Skeletal muscle tissue (tissue), 4 donors: Measurements from ENCODE around the gene GSTT2B. TPM values are rescaled to one million over a fixed set of nuclear protein-coding genes. Genes with fewer than 3 reads are reported as not detected.
"Not testable (repeated sequence)": the region's sequence is repeated elsewhere in the genome, so short reads cannot be mapped to it uniquely, and the experiment has no call there.

Source experiments
- H3K27ac ChIP-seq: one replicate; pipeline ENCODE4 v1.7.0; 2013; ENCODE audit warnings: mild to moderate bottlenecking, low read depth, low read length, inconsistent platforms
- H3K27me3 ChIP-seq, 3 donors: one replicate each; pipeline ENCODE4 v1.7.0; 2013; ENCODE audit warnings: low read length in 3 of 3; ENCODE audit not compliant: control insufficient read depth in 3 of 3, insufficient read depth in 3 of 3
- H3K36me3 ChIP-seq, 3 donors: one replicate each; pipeline ENCODE4 v1.7.0; 2013; ENCODE audit warnings: low read length in 3 of 3; ENCODE audit not compliant: control insufficient read depth in 3 of 3, insufficient read depth in 3 of 3
- H3K4me1 ChIP-seq, 3 donors: one replicate each; pipeline ENCODE4 v1.7.0; 2013; ENCODE audit warnings: low read length in 3 of 3, mild to moderate bottlenecking in 3 of 3; ENCODE audit not compliant: control insufficient read depth in 3 of 3, insufficient read depth in 3 of 3
- H3K4me3 ChIP-seq, 3 donors: one replicate each; pipeline ENCODE4 v1.7.0; 2013; ENCODE audit warnings: low read length in 3 of 3
- H3K9ac ChIP-seq, 3 donors: one replicate each; pipeline ENCODE4 v1.7.0; 2013; ENCODE audit warnings: low read length in 3 of 3, mild to moderate bottlenecking in 3 of 3, moderate library complexity in 2 of 3, low read depth in 1 of 3
- H3K9me3 ChIP-seq, 3 donors: one replicate each; pipeline ENCODE4 v1.7.0; 2013; ENCODE audit warnings: low read length in 3 of 3; ENCODE audit not compliant: control insufficient read depth in 3 of 3
- total RNA-seq: library from RNA; depleted of rRNA; stranded (reverse); fragments of >200 nt; gene quantifications from one replicate; pipeline ENCODE4 v1.2.3, GENCODE V29; 2014
- donor health status: Osteomylitis.

GSTT2B gene
- total RNA-seq, 1 donor from 2014 or later: 4.7 TPM

GRCh38 chr22:23969071-23969470 is 8.1 kb upstream of the GSTT2B start:
- Histone ChIP-seq H3K9ac (no peak overlapping the region), H3K4me1 (peaks cover 0 to 23% (median 4%) of the 10 kb centered on the region in 3 donors)

GRCh38 chr22:23966568-23966967 is 5.6 kb upstream of the GSTT2B start, which contains the start of gene DDTL:
Gene DDTL (plus strand): TSS chr22:23966888. CDS start chr22:23966915, 27 bp downstream.
- not testable (repeated sequence) for H3K9me3 ChIP-seq, H3K9ac ChIP-seq, H3K27me3 ChIP-seq, H3K27ac ChIP-seq, H3K4me3 ChIP-seq
- Histone ChIP-seq H3K36me3 (peaks cover 22 to 25% (median 24%) of the 10 kb centered on the region in 3 donors), H3K4me1 (peaks cover 0 to 20% (median under 1%) of the 10 kb centered on the region in 3 donors)

More at GRCh38 chr22:23969071-23969470, 8.1 kb upstream of the GSTT2B start:
- H3K27ac ChIP-seq: no peak overlapping the region
- peaks cover 25 to 29% (median 28%) of the 10 kb centered on the region in 3 donors for H3K36me3 ChIP-seq
- H3K9me3 ChIP-seq: no peaks in the 10 kb centered on the region
- no peak overlapping the region for H3K4me3 ChIP-seq
- no peaks in the 10 kb centered on the region for H3K27me3 ChIP-seq

GRCh38 chr22:23966094-23966493 is 5.1 kb upstream of the GSTT2B start:
- not testable (repeated sequence) for H3K9me3 ChIP-seq, H3K4me3 ChIP-seq, H3K9ac ChIP-seq, H3K27me3 ChIP-seq, H3K27ac ChIP-seq
- Histone ChIP-seq H3K36me3 (peaks cover 17 to 22% (median 19%) of the 10 kb centered on the region in 3 donors), H3K4me1 (peaks cover 0 to 19% (median 0%) of the 10 kb centered on the region in 3 donors)

- H3K9ac ChIP-seq, H3K9me3 ChIP-seq, H3K4me1 ChIP-seq, H3K27ac ChIP-seq, H3K36me3 ChIP-seq, H3K4me3 ChIP-seq, H3K27me3 ChIP-seq: not testable (repeated sequence)
Measured at GRCh38 chr22:23956301-23956900, 4.6 kb downstream of the GSTT2B start.

GRCh38 chr22:23955886-23956285 is 5.1 kb downstream of the GSTT2B start:
- not testable (repeated sequence) for H3K27ac ChIP-seq, H3K9me3 ChIP-seq, H3K4me1 ChIP-seq, H3K4me3 ChIP-seq, H3K27me3 ChIP-seq, H3K36me3 ChIP-seq, H3K9ac ChIP-seq

- not testable (repeated sequence) for H3K36me3 ChIP-seq, H3K27me3 ChIP-seq, H3K4me1 ChIP-seq, H3K9ac ChIP-seq, H3K4me3 ChIP-seq, H3K27ac ChIP-seq, H3K9me3 ChIP-seq
Measured at GRCh38 chr22:23954991-23955305, 6.0 kb downstream of the GSTT2B start.

GRCh38 chr22:23954193-23954990 is 6.6 kb downstream of the GSTT2B start:
- H3K9me3 ChIP-seq, H3K4me3 ChIP-seq, H3K27ac ChIP-seq, H3K27me3 ChIP-seq, H3K9ac ChIP-seq, H3K4me1 ChIP-seq, H3K36me3 ChIP-seq: not testable (repeated sequence)

- H3K27ac ChIP-seq, H3K36me3 ChIP-seq, H3K4me1 ChIP-seq, H3K9me3 ChIP-seq, H3K9ac ChIP-seq, H3K4me3 ChIP-seq, H3K27me3 ChIP-seq: not testable (repeated sequence)
Measured at GRCh38 chr22:23953485-23953884, 7.5 kb downstream of the GSTT2B start.

- not testable (repeated sequence) for H3K27ac ChIP-seq, H3K4me3 ChIP-seq, H3K9me3 ChIP-seq, H3K27me3 ChIP-seq, H3K9ac ChIP-seq, H3K4me1 ChIP-seq, H3K36me3 ChIP-seq
Measured at GRCh38 chr22:23952794-23953405, 8.1 kb downstream of the GSTT2B start.

- not testable (repeated sequence) for H3K9me3 ChIP-seq, H3K4me3 ChIP-seq, H3K9ac ChIP-seq, H3K27ac ChIP-seq, H3K27me3 ChIP-seq, H3K4me1 ChIP-seq, H3K36me3 ChIP-seq
Measured at GRCh38 chr22:23951383-23951782, 9.6 kb downstream of the GSTT2B start.
